A549 (cell line): ENCODE data around the gene CCDC60. TPM values are rescaled to one million over a fixed set of nuclear protein-coding genes. Genes with fewer than 3 reads are reported as not detected.

Experiments used
- ATAC-seq, 2 experiments: fragments of 200-7000 bp in 1 of 2; fragments of >200 bp in 1 of 2; cut with Nextera tagmentation in 1 of 2; cut with Tn5 transposase in 1 of 2; 3 replicates each; pipeline versions ENCODE4 v1.8.0 to v1.9.1; 2018 to 2020; ENCODE audit warnings: mild to moderate bottlenecking in 1 of 2, moderate library complexity in 1 of 2
- CTCF ChIA-PET: fragments of 300-600 bp; sonication (Branson Sonifier 250); formaldehyde crosslinking; extraction: SDS; loops from one replicate; lab custom pipeline; 2021; ENCODE audit warnings: antibody characterized with exemption, inconsistent platforms; lab: Yijun Ruan, JAX
- POLR2A ChIA-PET: fragments of 350-600 bp; formaldehyde crosslinking; extraction: SDS; loops from one replicate; lab custom pipeline; 2021; ENCODE audit warnings: antibody characterized with exemption, inconsistent platforms; lab: Yijun Ruan, JAX
- DNase-seq, 2 experiments: peaks; one replicate each; pipeline versions ENCODE4 v3.0.0 to v3.0.0-alpha.2; 2011 to 2016; ENCODE audit warnings: low read depth in 1 of 2, low spot score in 1 of 2
- FAIRE-seq: peaks from 2 replicates; lab custom pipeline; 2011; peaks lifted over from hg19 to GRCh38; lab: Jason Lieb, UNC
- H3K27ac ChIP-seq, 2 experiments: fragments of >200 bp; sonication (Bioruptor Twin); formaldehyde crosslinking; 3 replicates each; pipeline ENCODE4 v1.5.1; 2016 to 2017
- H3K4me1 ChIP-seq: fragments of >200 bp; sonication (Bioruptor Twin); formaldehyde crosslinking; 3 replicates; pipeline ENCODE4 v1.6.1; 2016
- H3K4me2 ChIP-seq: fragments of >200 bp; sonication (Bioruptor Twin); formaldehyde crosslinking; 3 replicates; pipeline ENCODE4 v1.6.1; 2016
- H3K4me3 ChIP-seq: fragments of >200 bp; sonication (Bioruptor Twin); formaldehyde crosslinking; 3 replicates; pipeline ENCODE4 v1.5.1; 2016
- H3K9me3 ChIP-seq: fragments of >200 bp; sonication (Bioruptor Twin); formaldehyde crosslinking; 3 replicates; pipeline ENCODE4 v1.6.1; 2016
- CBX2 ChIP-seq: fragments of 200-600 bp; sonication (generic); IDR thresholded peaks from 2 replicates; pipeline ENCODE4 v1.6.1; 2016; ENCODE audit warnings: low read depth, mild to moderate bottlenecking, borderline replicate concordance
- FOSL2 ChIP-seq, 2 experiments: fragments of 450-650 bp in 1 of 2; fragments of >200 bp in 1 of 2; sonication (Bioruptor Twin) in 1 of 2; formaldehyde crosslinking; IDR thresholded peaks; 2 replicates each; pipeline versions ENCODE4 v1.5.0 to v1.6.1; 2016 to 2020; ENCODE audit warnings: mild to moderate bottlenecking in 1 of 2, moderate library complexity in 1 of 2
- HEYL ChIP-seq: fragments of 250-450 bp; sonication (Bioruptor Pico); IDR thresholded peaks from 2 replicates; pipeline ENCODE4 v1.8.0; 2021; ENCODE audit warnings: mild to moderate bottlenecking, moderate library complexity
- HOXB5 ChIP-seq: fragments of 250-450 bp; sonication (Bioruptor Pico); IDR thresholded peaks from 2 replicates; pipeline ENCODE4 v1.5.0; 2020; ENCODE audit warnings: mild to moderate bottlenecking, moderate library complexity
- JUNB ChIP-seq: fragments of >200 bp; sonication (Bioruptor Twin); formaldehyde crosslinking; IDR thresholded peaks from 2 replicates; pipeline ENCODE4 v1.6.1; 2016
- MAFK ChIP-seq: fragments of 450-650 bp; IDR thresholded peaks from 2 replicates; pipeline ENCODE4 v1.6.1; 2014; ENCODE audit not compliant: partially characterized antibody
- NFE2L2 ChIP-seq: fragments of 150-350 bp; conservative IDR thresholded peaks from 2 replicates; pipeline ENCODE4 v1.6.1; 2014; ENCODE audit warnings: low read length
- POLR2AphosphoS2 ChIP-seq: conservative IDR thresholded peaks from 2 replicates; pipeline ENCODE4 v1.6.1; 2012; ENCODE audit warnings: low read length, improper control_type of control experiment, inconsistent platforms
- WGBS: methylation state at CpG from one replicate; pipeline ENCODE4 v1.1.6; 2017; ENCODE audit errors: missing lambda C conversion rate; 5-methylcytosine and 5-hydroxymethylcytosine counted together
- polyA plus RNA-seq, 4 experiments: library from polyadenylated mRNA; depleted of rRNA in 3 of 4; stranded (reverse); fragments of >200 nt; fragmentation: RNase III in 1 of 4; extraction: RNeasy Plus Mini Kit Qiagen cat#74134 plus additional on column Dnase treatment in 1 of 4; gene quantifications; 2 replicates in 3 of 4; 3 replicates in 1 of 4; pipeline ENCODE4 v1.2.3, GENCODE V29; 2011 to 2017
- TF ChIP-seq, protein P1 (sequence below): fragments of >200 bp; sonication (Bioruptor Twin); formaldehyde crosslinking; IDR thresholded peaks from 3 replicates; pipeline ENCODE4 v1.5.1; 2016
- TF ChIP-seq, protein P2 (sequence below): fragments of 250-450 bp; sonication (Bioruptor Pico); IDR thresholded peaks from 2 replicates; pipeline ENCODE4 v1.5.0; 2021; ENCODE audit warnings: mild to moderate bottlenecking, moderate library complexity, borderline replicate concordance
- TF ChIP-seq, protein P3 (sequence below): fragments of >200 bp; sonication (Bioruptor Twin); formaldehyde crosslinking; IDR thresholded peaks from 3 replicates; pipeline ENCODE4 v1.6.1; 2016
- TF ChIP-seq, protein P4 (sequence below): fragments of 200-600 bp; sonication (generic); IDR thresholded peaks from 2 replicates; pipeline ENCODE4 v1.6.1; 2016; ENCODE audit warnings: antibody characterized with exemption, mild to moderate bottlenecking, moderate library complexity

Gene CCDC60
- polyA plus RNA-seq, 2 of the 4 experiments (the other 2 are of a cell fraction) = 0.09 TPM; not detected in 1

DNA sequence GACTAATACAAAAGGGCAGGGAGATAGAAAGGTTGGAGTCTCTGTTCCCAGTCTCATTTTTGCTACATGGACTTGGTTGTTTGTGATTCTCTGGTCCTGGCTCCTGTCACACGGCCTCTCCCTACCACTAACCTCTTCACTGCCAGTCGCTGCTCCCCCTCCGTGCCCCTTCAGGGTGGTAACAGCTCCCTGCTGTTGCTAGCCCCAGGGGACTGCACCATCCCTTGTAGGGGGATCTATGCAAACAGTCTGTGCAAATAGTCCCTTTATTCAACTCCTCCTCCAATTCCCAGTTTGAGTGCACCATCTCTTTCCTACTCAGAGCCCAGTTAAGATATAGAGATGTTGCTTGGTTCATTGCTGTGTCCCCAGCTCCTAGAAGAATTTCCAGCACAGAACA lies 51.1 kb downstream of the CCDC60 start:
- TF ChIP-seq, protein P1, sequence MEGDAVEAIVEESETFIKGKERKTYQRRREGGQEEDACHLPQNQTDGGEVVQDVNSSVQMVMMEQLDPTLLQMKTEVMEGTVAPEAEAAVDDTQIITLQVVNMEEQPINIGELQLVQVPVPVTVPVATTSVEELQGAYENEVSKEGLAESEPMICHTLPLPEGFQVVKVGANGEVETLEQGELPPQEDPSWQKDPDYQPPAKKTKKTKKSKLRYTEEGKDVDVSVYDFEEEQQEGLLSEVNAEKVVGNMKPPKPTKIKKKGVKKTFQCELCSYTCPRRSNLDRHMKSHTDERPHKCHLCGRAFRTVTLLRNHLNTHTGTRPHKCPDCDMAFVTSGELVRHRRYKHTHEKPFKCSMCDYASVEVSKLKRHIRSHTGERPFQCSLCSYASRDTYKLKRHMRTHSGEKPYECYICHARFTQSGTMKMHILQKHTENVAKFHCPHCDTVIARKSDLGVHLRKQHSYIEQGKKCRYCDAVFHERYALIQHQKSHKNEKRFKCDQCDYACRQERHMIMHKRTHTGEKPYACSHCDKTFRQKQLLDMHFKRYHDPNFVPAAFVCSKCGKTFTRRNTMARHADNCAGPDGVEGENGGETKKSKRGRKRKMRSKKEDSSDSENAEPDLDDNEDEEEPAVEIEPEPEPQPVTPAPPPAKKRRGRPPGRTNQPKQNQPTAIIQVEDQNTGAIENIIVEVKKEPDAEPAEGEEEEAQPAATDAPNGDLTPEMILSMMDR = no peak
- no peak for TF ChIP-seq HOXB5 (CRISPR knock-in tag)
- TF ChIP-seq, protein P2, sequence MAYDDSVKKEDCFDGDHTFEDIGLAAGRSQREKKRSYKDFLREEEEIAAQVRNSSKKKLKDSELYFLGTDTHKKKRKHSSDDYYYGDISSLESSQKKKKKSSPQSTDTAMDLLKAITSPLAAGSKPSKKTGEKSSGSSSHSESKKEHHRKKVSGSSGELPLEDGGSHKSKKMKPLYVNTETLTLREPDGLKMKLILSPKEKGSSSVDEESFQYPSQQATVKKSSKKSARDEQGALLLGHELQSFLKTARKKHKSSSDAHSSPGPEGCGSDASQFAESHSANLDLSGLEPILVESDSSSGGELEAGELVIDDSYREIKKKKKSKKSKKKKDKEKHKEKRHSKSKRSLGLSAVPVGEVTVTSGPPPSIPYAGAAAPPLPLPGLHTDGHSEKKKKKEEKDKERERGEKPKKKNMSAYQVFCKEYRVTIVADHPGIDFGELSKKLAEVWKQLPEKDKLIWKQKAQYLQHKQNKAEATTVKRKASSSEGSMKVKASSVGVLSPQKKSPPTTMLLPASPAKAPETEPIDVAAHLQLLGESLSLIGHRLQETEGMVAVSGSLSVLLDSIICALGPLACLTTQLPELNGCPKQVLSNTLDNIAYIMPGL (CRISPR knock-in tag) = no peak
- no peak for ATAC-seq
- POLR2A ChIA-PET = no interaction called here

DNA sequence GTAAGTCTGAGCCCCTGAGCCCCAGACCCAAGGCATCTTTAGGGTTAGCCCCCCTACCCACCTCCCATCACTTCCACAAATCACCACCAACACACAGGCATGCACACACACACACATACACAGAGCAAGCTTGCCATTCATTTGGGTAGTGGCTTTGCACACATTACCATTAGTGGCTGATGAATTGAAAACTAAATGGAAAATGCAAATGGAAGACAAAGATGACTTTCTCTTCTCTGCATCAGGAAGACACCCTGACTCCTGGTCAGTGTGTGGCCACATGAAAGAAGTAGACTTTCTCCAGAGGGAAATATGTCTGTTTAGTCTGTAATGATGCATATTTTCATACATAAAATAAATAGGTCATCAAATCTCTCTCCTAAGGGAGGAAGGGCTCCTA lies 55.2 kb downstream of the CCDC60 start:
- TF ChIP-seq NFE2L2 (no peak), HEYL (no peak), FOSL2 (IDR thresholded peaks at IDR 0.05) (no peak), FOSL2 (CRISPR knock-in tag; IDR thresholded peaks at IDR 0.05) (no peak), MAFK (no peak), POLR2AphosphoS2 (no peak), CBX2 (no peak)
- TF ChIP-seq, protein P3, sequence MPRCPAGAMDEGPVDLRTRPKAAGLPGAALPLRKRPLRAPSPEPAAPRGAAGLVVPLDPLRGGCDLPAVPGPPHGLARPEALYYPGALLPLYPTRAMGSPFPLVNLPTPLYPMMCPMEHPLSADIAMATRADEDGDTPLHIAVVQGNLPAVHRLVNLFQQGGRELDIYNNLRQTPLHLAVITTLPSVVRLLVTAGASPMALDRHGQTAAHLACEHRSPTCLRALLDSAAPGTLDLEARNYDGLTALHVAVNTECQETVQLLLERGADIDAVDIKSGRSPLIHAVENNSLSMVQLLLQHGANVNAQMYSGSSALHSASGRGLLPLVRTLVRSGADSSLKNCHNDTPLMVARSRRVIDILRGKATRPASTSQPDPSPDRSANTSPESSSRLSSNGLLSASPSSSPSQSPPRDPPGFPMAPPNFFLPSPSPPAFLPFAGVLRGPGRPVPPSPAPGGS = no peak
- POLR2A ChIA-PET = no interaction called here
- Histone ChIP-seq H3K27ac (no peak overlapping the region), H3K4me2 (no peak overlapping the region), H3K9me3 (no peaks in the 10 kb centered on the region), H3K4me1 (no peaks in the 10 kb centered on the region), H3K4me3 (no peak overlapping the region)
- CTCF ChIA-PET = no interaction called here
- no peak for FAIRE-seq
- no peak for DNase-seq
- ATAC-seq = no peak

More for the DNA sequence above, 51.1 kb downstream of the CCDC60 start:
- 2% methylated on average over 3 of the region's 3 CpGs for WGBS
- CTCF ChIA-PET = no interaction called here
- Histone ChIP-seq H3K4me3 (no peak overlapping the region), H3K4me2 (no peak overlapping the region), H3K27ac (no peak overlapping the region), H3K9me3 (no peaks in the 10 kb centered on the region), H3K4me1 (no peaks in the 10 kb centered on the region)
- FAIRE-seq = no peak
- no peak for DNase-seq

DNA sequence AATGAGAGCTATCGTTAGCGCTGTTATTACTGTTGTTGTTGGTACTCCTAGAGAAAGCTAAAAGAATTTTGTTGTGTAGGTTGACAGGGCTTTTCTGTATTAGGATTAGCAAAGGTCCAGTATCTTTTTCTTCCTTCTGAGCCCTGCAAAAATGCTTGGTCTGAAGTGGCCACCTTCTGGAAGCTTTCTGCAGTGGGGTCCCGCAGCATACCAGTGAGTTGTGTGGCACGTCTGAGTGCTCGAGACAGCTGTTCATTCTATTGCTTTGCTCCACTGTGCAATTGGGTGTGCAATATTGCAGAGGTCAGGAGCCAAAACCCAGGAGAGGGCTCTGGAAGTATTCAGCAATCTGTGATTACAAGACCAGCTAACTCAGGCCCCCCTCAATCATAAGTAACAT lies 57.1 kb downstream of the CCDC60 start:
- ChIA-PET POLR2A (no interaction called here), CTCF (interaction anchor here (0.9 to 1.8 kb wide), 3 partner anchors 20 to 282 kb away, joined by 3 to 6 read pairs (median 3); no protein-coding TSS in a partner anchor)
- Histone ChIP-seq H3K4me1 (no peaks in the 10 kb centered on the region), H3K27ac (no peak overlapping the region), H3K4me2 (no peak overlapping the region), H3K9me3 (no peaks in the 10 kb centered on the region), H3K4me3 (no peak overlapping the region)
- WGBS = 10% methylated on average over 5 of the region's 5 CpGs
- DNase-seq (no peak), ATAC-seq (no peak), FAIRE-seq (no peak)
- TF ChIP-seq, protein P4, sequence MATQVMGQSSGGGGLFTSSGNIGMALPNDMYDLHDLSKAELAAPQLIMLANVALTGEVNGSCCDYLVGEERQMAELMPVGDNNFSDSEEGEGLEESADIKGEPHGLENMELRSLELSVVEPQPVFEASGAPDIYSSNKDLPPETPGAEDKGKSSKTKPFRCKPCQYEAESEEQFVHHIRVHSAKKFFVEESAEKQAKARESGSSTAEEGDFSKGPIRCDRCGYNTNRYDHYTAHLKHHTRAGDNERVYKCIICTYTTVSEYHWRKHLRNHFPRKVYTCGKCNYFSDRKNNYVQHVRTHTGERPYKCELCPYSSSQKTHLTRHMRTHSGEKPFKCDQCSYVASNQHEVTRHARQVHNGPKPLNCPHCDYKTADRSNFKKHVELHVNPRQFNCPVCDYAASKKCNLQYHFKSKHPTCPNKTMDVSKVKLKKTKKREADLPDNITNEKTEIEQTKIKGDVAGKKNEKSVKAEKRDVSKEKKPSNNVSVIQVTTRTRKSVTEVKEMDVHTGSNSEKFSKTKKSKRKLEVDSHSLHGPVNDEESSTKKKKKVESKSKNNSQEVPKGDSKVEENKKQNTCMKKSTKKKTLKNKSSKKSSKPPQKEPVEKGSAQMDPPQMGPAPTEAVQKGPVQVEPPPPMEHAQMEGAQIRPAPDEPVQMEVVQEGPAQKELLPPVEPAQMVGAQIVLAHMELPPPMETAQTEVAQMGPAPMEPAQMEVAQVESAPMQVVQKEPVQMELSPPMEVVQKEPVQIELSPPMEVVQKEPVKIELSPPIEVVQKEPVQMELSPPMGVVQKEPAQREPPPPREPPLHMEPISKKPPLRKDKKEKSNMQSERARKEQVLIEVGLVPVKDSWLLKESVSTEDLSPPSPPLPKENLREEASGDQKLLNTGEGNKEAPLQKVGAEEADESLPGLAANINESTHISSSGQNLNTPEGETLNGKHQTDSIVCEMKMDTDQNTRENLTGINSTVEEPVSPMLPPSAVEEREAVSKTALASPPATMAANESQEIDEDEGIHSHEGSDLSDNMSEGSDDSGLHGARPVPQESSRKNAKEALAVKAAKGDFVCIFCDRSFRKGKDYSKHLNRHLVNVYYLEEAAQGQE = no peak
- no peak for TF ChIP-seq JUNB
